SK-N-SH (cell line): ENCODE data around the gene FKBP7.

Experiments
- RAD21 ChIP-seq: IDR thresholded peaks from 2 replicates; pipeline ENCODE4 v1.6.1; 2012; ENCODE audit warnings: mild to moderate bottlenecking, low read length
- RXRA ChIP-seq: IDR thresholded peaks from 2 replicates; pipeline ENCODE4 v1.4.0; 2012; ENCODE audit warnings: low read depth, mild to moderate bottlenecking, borderline replicate concordance
- SIN3A ChIP-seq: IDR thresholded peaks from 2 replicates; pipeline ENCODE4 v1.6.1; 2012; ENCODE audit warnings: low read depth, mild to moderate bottlenecking, low read length, moderate library complexity, borderline replicate concordance
- TF ChIP-seq, protein P1 (sequence below): fragments of 200-600 bp; sonication (generic); IDR thresholded peaks from 2 replicates; pipeline ENCODE4 v1.6.1; 2017; ENCODE audit warnings: antibody characterized with exemption, mild to moderate bottlenecking, moderate library complexity
- TF ChIP-seq, protein P2 (sequence below): fragments of 150-350 bp; IDR thresholded peaks from 2 replicates; pipeline ENCODE4 v1.6.1; 2017; ENCODE audit warnings: antibody characterized with exemption, low read length, low read depth, borderline replicate concordance

GRCh38 chr2:178450774-178451525 is 27.4 kb downstream of the FKBP7 start, which contains the start of the genes PJVK and PRKRA:
- TF ChIP-seq, protein P1, sequence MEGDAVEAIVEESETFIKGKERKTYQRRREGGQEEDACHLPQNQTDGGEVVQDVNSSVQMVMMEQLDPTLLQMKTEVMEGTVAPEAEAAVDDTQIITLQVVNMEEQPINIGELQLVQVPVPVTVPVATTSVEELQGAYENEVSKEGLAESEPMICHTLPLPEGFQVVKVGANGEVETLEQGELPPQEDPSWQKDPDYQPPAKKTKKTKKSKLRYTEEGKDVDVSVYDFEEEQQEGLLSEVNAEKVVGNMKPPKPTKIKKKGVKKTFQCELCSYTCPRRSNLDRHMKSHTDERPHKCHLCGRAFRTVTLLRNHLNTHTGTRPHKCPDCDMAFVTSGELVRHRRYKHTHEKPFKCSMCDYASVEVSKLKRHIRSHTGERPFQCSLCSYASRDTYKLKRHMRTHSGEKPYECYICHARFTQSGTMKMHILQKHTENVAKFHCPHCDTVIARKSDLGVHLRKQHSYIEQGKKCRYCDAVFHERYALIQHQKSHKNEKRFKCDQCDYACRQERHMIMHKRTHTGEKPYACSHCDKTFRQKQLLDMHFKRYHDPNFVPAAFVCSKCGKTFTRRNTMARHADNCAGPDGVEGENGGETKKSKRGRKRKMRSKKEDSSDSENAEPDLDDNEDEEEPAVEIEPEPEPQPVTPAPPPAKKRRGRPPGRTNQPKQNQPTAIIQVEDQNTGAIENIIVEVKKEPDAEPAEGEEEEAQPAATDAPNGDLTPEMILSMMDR = no peak
- TF ChIP-seq RXRA = no peak
- TF ChIP-seq, protein P2, sequence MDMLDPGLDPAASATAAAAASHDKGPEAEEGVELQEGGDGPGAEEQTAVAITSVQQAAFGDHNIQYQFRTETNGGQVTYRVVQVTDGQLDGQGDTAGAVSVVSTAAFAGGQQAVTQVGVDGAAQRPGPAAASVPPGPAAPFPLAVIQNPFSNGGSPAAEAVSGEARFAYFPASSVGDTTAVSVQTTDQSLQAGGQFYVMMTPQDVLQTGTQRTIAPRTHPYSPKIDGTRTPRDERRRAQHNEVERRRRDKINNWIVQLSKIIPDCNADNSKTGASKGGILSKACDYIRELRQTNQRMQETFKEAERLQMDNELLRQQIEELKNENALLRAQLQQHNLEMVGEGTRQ = no peak
- TF ChIP-seq SIN3A = peak; percentile 31; the same call in 1 of the 2 replicates
- TF ChIP-seq RAD21 = no peak
